Activated CD4-positive, alpha-beta T cell treated with anti-CD3 and anti-CD28 coated beads, Interleukin-2, amount 50 U/mL, for 16 hours (primary cell): ENCODE measurements around the gene NCKIPSD.
A peak's percentile ranks its signal among the peaks of the same experiment; 100 is the strongest.
"Not testable (repeated sequence)": the region's sequence is repeated elsewhere in the genome, so short reads cannot be mapped to it uniquely, and the experiment has no call there.

Source experiments
- DNase-seq: peaks from one replicate; pipeline ENCODE4 v3.0.0-alpha.2; 2020

The NCKIPSD gene

GRCh38 chr3:48685603-48686511 is at the start of gene NCKIPSD:
TSS of gene NCKIPSD (minus strand) at chr3:48685915. CDS start at chr3:48685807, 108 bp downstream.
- DNase-seq, result peak; percentile 92

GRCh38 chr3:48735075-48735767 is 49.5 kb upstream of the NCKIPSD start:
- not testable (repeated sequence) for DNase-seq

GRCh38 chr3:48734541-48734940 is 48.8 kb upstream of the NCKIPSD start:
- DNase-seq, result not testable (repeated sequence)

- DNase-seq, result not testable (repeated sequence)
Measured at GRCh38 chr3:48733752-48734518, 48.2 kb upstream of the NCKIPSD start.

- DNase-seq, result no peak
Measured at GRCh38 chr3:48727511-48727910, 41.8 kb upstream of the NCKIPSD start.

- not testable (repeated sequence) for DNase-seq
Measured at GRCh38 chr3:48725185-48725855, 39.6 kb upstream of the NCKIPSD start.

GRCh38 chr3:48723725-48724124 is 38.0 kb upstream of the NCKIPSD start:
- DNase-seq, result no peak

- not testable (repeated sequence) for DNase-seq
Measured at GRCh38 chr3:48723293-48723692, 37.6 kb upstream of the NCKIPSD start.

GRCh38 chr3:48716982-48717746 is 31.4 kb upstream of the NCKIPSD start, which contains the start of gene IP6K2:
TSS of gene IP6K2 (minus strand) at chr3:48717221. CDS start at chr3:48695291, 21,930 bp downstream.
- peak; percentile 99 for DNase-seq

- peak; percentile 30 for DNase-seq
Measured at GRCh38 chr3:48716508-48716981, 30.8 kb upstream of the NCKIPSD start.

GRCh38 chr3:48715174-48715800 is 29.6 kb upstream of the NCKIPSD start:
- no peak for DNase-seq

- DNase-seq, result no peak
Measured at GRCh38 chr3:48711727-48712126, 26.0 kb upstream of the NCKIPSD start.

GRCh38 chr3:48709051-48709461 is 23.3 kb upstream of the NCKIPSD start:
- no peak for DNase-seq

GRCh38 chr3:48708481-48708889 is 22.8 kb upstream of the NCKIPSD start:
- DNase-seq, result no peak

- DNase-seq, result no peak
Measured at GRCh38 chr3:48707157-48707556, 21.4 kb upstream of the NCKIPSD start.

- DNase-seq, result no peak
Measured at GRCh38 chr3:48702320-48702920, 16.7 kb upstream of the NCKIPSD start.

GRCh38 chr3:48700731-48701405 is 15.2 kb upstream of the NCKIPSD start:
- DNase-seq, result no peak

- no peak for DNase-seq
Measured at GRCh38 chr3:48698891-48699290, 13.2 kb upstream of the NCKIPSD start.

GRCh38 chr3:48697952-48698351 is 12.2 kb upstream of the NCKIPSD start:
- no peak for DNase-seq

GRCh38 chr3:48696601-48697000 is 10.9 kb upstream of the NCKIPSD start:
- no peak for DNase-seq
